ES-I3 (cell line): ENCODE data around the gene LAG3.

Experiments
- H3K36me3 ChIP-seq: 2 replicates; pipeline ENCODE4 v1.6.1; 2013; ENCODE audit warnings: mild to moderate bottlenecking, low read length, control low read depth, moderate library complexity; ENCODE audit not compliant: insufficient read depth
- H3K4me1 ChIP-seq: 2 replicates; pipeline ENCODE4 v1.6.1; 2013; ENCODE audit warnings: mild to moderate bottlenecking, control low read depth, low read length; ENCODE audit not compliant: insufficient read depth
- H3K9ac ChIP-seq: 2 replicates; pipeline ENCODE4 v1.6.1; 2013; ENCODE audit warnings: low read depth, mild to moderate bottlenecking, low read length, moderate library complexity
- H3K9me3 ChIP-seq: 2 replicates; pipeline ENCODE4 v1.6.1; 2013; ENCODE audit warnings: mild to moderate bottlenecking, low read length, moderate library complexity; ENCODE audit not compliant: control insufficient read depth, insufficient read depth

The LAG3 gene

DNA sequence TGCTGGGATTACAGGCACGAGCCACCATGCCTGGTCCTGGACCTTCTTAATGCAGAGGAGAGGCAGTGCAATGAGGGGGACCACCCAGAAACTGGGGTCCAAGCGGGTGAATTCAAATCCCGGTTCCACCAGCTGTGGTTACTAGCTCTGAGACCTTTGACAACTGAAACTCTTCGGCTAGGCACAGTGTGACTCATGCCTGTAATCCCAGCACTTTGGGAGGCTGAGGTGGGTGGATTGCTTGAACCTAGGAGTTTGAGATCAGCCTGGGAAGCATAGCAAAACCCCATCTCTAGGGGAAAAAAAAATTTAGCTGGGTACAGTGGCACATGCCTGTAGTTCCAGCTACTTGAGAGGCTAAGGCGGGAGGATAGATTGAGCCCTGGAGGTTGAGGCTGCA is 12.0 kb downstream of the LAG3 start:
- H3K9ac ChIP-seq = no peak overlapping the region
- peaks cover 4% of the 10 kb centered on the region for H3K4me1 ChIP-seq

GRCh38 chr12:6784761-6785160 is 12.4 kb downstream of the LAG3 start:
- Histone ChIP-seq H3K36me3 (no peaks in the 10 kb centered on the region), H3K4me1 (peaks cover 7% of the 10 kb centered on the region), H3K9me3 (no peaks in the 10 kb centered on the region), H3K9ac (no peak overlapping the region)

More for the DNA sequence above, 12.0 kb downstream of the LAG3 start:
- Histone ChIP-seq H3K9me3 (no peaks in the 10 kb centered on the region), H3K36me3 (no peaks in the 10 kb centered on the region)

DNA sequence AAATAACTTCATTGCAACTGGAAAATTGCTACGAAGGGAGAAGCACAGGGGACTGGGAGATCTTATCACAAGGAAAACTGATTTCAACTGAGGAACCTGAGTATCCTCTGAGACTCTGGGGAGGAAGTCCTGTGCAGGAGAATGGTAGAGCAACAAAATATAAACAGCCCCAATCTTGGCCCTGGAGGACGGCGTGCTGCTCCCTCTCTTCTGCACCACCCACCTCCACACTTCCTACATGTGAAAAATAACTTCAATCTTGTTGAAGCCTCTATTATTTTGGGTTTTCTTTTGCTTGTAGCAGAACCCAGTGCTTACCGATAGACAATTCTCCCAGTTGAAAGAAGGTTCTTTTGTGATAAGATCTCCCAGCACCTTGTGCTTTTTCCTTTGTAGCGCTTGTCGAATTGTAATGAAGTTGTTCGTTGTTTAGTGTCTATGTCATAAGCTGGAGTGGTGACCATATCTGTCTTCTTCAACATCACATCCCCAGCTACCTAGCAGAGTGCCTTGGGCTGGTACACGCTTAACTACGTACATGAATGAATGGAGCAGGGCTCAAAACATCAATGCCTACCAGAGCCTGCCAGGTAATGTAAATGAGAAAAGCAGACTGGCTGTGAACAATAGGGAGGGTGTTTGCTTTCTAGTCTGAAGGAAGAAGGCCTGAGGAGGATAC is 14.2 kb downstream of the LAG3 start:
- no peaks in the 10 kb centered on the region for H3K9me3 ChIP-seq
- peaks cover 8% of the 10 kb centered on the region for H3K4me1 ChIP-seq
- no peaks in the 10 kb centered on the region for H3K36me3 ChIP-seq
- no peak overlapping the region for H3K9ac ChIP-seq

DNA sequence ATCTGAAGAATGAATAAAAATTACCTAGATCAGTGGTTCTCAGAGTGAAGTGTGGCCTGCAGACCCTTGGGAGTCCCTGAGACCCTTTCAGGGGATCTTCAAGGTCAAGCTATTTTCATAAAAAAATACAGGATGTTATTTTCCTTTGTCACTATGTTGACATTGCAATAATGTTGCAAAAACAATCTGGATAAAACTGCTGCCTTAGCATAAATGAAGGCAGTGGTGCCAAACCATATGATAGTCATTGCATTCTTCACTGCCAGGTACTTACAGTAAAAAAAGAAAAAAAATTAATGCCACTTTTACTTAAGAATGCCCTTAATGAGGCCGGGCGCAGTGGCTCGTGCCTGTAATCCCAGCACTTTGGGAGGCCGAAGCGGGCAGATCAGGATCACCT is 15.0 kb downstream of the LAG3 start:
- H3K9me3 ChIP-seq = no peaks in the 10 kb centered on the region
- peaks cover 8% of the 10 kb centered on the region for H3K4me1 ChIP-seq
- H3K36me3 ChIP-seq = no peaks in the 10 kb centered on the region
- no peak overlapping the region for H3K9ac ChIP-seq

- no peaks in the 10 kb centered on the region for H3K36me3 ChIP-seq
- peaks cover 8% of the 10 kb centered on the region for H3K4me1 ChIP-seq
- no peak within 1 kb of the TSS for H3K9ac ChIP-seq
- no peaks in the 10 kb centered on the region for H3K9me3 ChIP-seq
These were observed 16.9 kb downstream of the LAG3 start, which contains the start of gene CD4 for GRCh38 chr12:6788972-6789924. Gene CD4, plus strand, starts transcription at chr12:6789528. Its CDS starts 10,611 bp downstream, at chr12:6800139.

DNA sequence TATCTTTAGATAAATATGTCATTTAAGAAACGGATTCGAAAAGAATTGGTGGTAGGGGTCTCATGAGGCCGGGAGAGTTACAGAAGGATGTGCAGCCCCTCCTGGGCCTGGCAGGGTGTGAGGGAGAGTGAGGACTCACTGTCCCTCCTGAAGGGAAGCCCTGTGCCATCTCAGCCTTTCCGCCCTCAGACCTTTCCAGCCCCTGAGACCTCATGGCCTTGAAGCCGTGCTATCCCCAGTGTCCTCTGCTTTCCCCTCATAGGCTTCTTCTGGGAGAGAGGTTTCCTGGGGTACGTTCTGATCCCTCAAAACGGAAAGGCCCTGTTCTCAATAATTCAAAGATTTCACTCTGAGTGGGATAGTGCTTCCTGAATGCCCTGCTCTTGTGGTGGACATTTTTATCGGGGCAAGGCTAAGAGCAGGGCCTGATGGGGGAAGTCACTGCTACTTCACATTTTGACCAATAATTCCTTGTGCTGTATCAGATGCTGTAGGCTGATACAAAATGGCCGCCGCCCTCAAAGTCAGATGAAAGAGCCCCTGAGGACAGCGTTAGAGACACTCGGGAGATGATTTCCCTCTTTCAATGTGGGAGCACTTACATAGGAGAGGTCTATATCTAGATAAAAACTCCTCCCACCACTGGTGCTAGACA is 18.3 kb downstream of the LAG3 start:
- Histone ChIP-seq H3K36me3 (no peaks in the 10 kb centered on the region), H3K9ac (no peak overlapping the region), H3K9me3 (no peaks in the 10 kb centered on the region), H3K4me1 (peaks cover 8% of the 10 kb centered on the region)

- no peak overlapping the region for H3K9ac ChIP-seq
- peaks cover 7% of the 10 kb centered on the region for H3K4me1 ChIP-seq
- no peaks in the 10 kb centered on the region for H3K36me3 ChIP-seq
These were observed 19.7 kb downstream of the LAG3 start for GRCh38 chr12:6791931-6792520.

DNA sequence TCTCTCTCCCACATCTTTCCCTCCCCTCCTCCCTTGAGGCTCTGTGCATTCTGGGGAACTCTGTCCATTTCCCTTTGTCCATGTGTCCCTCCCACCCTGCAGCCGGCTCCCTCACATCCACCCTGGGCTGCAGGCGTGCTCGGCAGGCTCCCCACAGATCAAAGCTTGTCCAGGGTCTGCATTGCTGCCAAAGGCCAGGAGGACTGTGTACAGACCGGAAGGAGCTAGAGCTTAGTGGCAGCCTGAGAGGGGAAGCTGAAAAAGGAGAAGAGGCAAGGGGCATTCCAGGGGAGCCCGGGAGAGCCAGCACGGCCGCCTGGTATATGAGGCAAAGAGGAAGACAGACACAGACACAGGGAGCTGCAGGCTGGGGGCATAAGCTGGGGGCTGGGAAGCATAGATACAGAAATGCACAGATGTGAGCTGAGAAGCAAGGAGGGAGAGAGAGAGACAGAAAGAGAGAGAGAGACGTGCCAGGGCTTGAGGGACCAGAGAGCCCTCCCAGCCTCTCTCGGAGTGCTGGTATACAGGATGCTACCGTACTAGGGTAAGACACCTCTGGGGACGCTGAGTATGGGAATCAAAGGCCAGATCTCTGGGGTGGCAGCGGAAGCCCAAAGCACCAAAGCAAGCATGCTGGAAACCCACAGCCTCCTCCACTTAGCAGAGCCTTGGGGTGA is 20.3 kb downstream of the LAG3 start:
- H3K9me3 ChIP-seq = no peaks in the 10 kb centered on the region
- peaks cover 4% of the 10 kb centered on the region; the same call in 1 of the 2 replicates for H3K4me1 ChIP-seq
- no peak overlapping the region for H3K9ac ChIP-seq
- no peaks in the 10 kb centered on the region for H3K36me3 ChIP-seq

More at GRCh38 chr12:6791931-6792520, 19.7 kb downstream of the LAG3 start:
- H3K9me3 ChIP-seq = no peaks in the 10 kb centered on the region

DNA sequence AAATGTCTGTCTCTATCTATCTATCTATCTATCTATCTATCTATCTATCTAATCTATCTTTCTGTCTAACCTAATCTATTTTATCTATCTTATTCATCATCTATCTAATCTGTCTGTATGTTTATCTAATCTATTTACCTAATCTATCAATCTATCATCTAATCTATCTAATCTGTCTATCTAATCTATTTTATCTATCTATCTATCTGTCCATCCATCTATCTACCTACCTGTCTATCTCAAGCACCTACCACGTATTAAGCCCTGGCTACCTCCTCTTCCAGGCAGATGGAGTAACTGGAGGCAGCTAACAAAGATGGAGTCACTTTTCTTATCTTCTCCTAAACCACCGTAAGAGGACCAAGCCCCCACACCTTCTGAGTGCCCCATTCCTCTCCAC is 22.8 kb downstream of the LAG3 start:
- Histone ChIP-seq H3K4me1 (no peaks in the 10 kb centered on the region; the same call in 1 of the 2 replicates), H3K36me3 (no peaks in the 10 kb centered on the region), H3K9me3 (no peaks in the 10 kb centered on the region), H3K9ac (no peak overlapping the region)

DNA sequence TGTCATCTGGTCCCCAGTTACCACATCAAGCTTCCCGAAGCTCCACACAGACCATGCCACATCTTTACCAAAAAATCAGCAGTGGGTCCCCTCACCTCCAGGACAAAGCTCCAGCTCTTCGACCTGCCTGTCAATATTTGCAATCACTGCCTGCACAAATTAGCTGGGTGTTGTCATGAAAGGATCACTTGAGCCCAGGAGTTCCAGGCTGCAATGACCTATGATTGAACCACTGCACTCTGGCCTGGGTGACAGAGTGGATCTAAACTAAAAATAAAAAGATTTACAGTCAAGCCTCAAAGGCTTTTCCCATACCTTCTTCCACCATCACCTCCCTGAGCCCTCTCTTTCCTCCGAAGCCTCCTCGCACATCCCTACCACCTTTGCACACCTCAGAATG is 24.3 kb downstream of the LAG3 start:
- Histone ChIP-seq H3K4me1 (no peaks in the 10 kb centered on the region; the same call in 1 of the 2 replicates), H3K9ac (no peak overlapping the region), H3K36me3 (no peaks in the 10 kb centered on the region), H3K9me3 (no peaks in the 10 kb centered on the region)

GRCh38 chr12:6799147-6799546 is 26.8 kb downstream of the LAG3 start:
- H3K36me3 ChIP-seq = no peaks in the 10 kb centered on the region
- H3K9ac ChIP-seq = no peak overlapping the region
- no peaks in the 10 kb centered on the region for H3K4me1 ChIP-seq
- no peaks in the 10 kb centered on the region for H3K9me3 ChIP-seq

DNA sequence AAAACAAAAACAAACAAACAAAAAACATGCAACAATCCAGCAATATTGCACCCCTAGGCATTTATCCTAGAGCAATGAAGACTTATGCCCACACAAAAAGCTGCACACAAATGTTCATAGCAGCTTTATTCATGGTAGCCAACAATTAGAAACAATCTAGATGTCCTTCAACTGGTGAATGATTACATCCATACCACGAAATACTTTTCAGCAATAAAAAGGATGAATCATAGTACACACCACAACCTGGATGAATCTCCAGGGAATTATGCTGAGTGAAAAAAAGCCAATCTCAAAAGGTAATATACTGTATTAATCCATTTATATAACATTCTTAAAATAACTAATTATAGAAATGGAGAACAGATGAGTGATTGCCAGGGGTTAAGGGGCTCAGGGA is 34.9 kb downstream of the LAG3 start:
- Histone ChIP-seq H3K9ac (no peak overlapping the region), H3K9me3 (no peaks in the 10 kb centered on the region), H3K36me3 (no peaks in the 10 kb centered on the region), H3K4me1 (peaks cover 6% of the 10 kb centered on the region; the same call in 1 of the 2 replicates)

GRCh38 chr12:6809056-6809455 is 36.7 kb downstream of the LAG3 start:
- no peaks in the 10 kb centered on the region for H3K9me3 ChIP-seq
- H3K9ac ChIP-seq = no peak overlapping the region
- no peaks in the 10 kb centered on the region for H3K36me3 ChIP-seq
- peaks cover 6% of the 10 kb centered on the region; the same call in 1 of the 2 replicates for H3K4me1 ChIP-seq
